Parathyroid adenoma (tissue), 2 donors: ENCODE measurements around the gene SNCA.

Experiments
- H2AFZ ChIP-seq: fragments of 300-600 bp; sonication (generic); one replicate; pipeline ENCODE4 v1.7.0; 2017; ENCODE audit warnings: antibody characterized with exemption, mild to moderate bottlenecking
- H3K27ac ChIP-seq: fragments of 300-600 bp; sonication (generic); one replicate; pipeline ENCODE4 v1.7.0; 2017
- H3K27me3 ChIP-seq: fragments of 300-600 bp; sonication (generic); one replicate; pipeline ENCODE4 v1.7.0; 2017; ENCODE audit warnings: low read length; ENCODE audit not compliant: control insufficient read depth, insufficient read depth
- H3K36me3 ChIP-seq: fragments of 300-600 bp; sonication (generic); one replicate; pipeline ENCODE4 v1.7.0; 2017; ENCODE audit warnings: low read length; ENCODE audit not compliant: control insufficient read depth, insufficient read depth
- H3K4me1 ChIP-seq: fragments of 300-600 bp; sonication (generic); one replicate; pipeline ENCODE4 v1.7.0; 2017; ENCODE audit warnings: control low read depth
- H3K4me2 ChIP-seq: fragments of 300-600 bp; sonication (generic); one replicate; pipeline ENCODE4 v1.7.0; 2017; ENCODE audit warnings: low read length
- H3K4me3 ChIP-seq: fragments of 300-600 bp; sonication (generic); one replicate; pipeline ENCODE4 v1.7.0; 2017; ENCODE audit warnings: low read depth, low read length
- H3K79me2 ChIP-seq: fragments of 300-600 bp; sonication (generic); one replicate; pipeline ENCODE4 v1.7.0; 2017; ENCODE audit warnings: control low read depth
- H3K9ac ChIP-seq: fragments of 300-600 bp; sonication (generic); one replicate; pipeline ENCODE4 v1.7.0; 2017; ENCODE audit warnings: mild to moderate bottlenecking
- H3K9me3 ChIP-seq: fragments of 300-600 bp; sonication (generic); one replicate; pipeline ENCODE4 v1.7.0; 2017; ENCODE audit warnings: low read length; ENCODE audit not compliant: control insufficient read depth
- CTCF ChIP-seq: fragments of 300-600 bp; sonication (generic); IDR thresholded peaks from one replicate; pipeline ENCODE4 v1.7.0; 2017; ENCODE audit warnings: antibody characterized with exemption, mild to moderate bottlenecking
- donor health status: primary hyperparathyroidism.

Gene SNCA

GRCh38 chr4:89800012-89800516, 36.9 kb downstream of the SNCA start:
- no peak overlapping the region for H3K4me2 ChIP-seq
- no peak overlapping the region for H3K4me3 ChIP-seq
- H3K9me3 ChIP-seq, result no peaks in the 10 kb centered on the region
- no peaks in the 10 kb centered on the region for H3K4me1 ChIP-seq
- TF ChIP-seq CTCF, result no peak
- no peak overlapping the region for H2AFZ ChIP-seq
- no peaks in the 10 kb centered on the region for H3K79me2 ChIP-seq
- H3K27me3 ChIP-seq, result no peaks in the 10 kb centered on the region
- no peak overlapping the region for H3K27ac ChIP-seq
- no peaks in the 10 kb centered on the region for H3K36me3 ChIP-seq
- H3K9ac ChIP-seq, result no peak overlapping the region

GRCh38 chr4:89799071-89799470, 37.9 kb downstream of the SNCA start:
- Histone ChIP-seq H3K4me1 (no peaks in the 10 kb centered on the region), H3K9me3 (no peaks in the 10 kb centered on the region), H3K9ac (no peak overlapping the region), H3K27me3 (no peaks in the 10 kb centered on the region), H2AFZ (no peak overlapping the region), H3K27ac (no peak overlapping the region), H3K79me2 (no peaks in the 10 kb centered on the region), H3K4me3 (no peak overlapping the region), H3K36me3 (no peaks in the 10 kb centered on the region), H3K4me2 (no peak overlapping the region)
- TF ChIP-seq CTCF, result no peak

GRCh38 chr4:89797117-89797516, 39.8 kb downstream of the SNCA start:
- no peak for TF ChIP-seq CTCF
- Histone ChIP-seq H3K27me3 (no peaks in the 10 kb centered on the region), H2AFZ (no peak overlapping the region), H3K4me3 (no peak overlapping the region), H3K9ac (no peak overlapping the region), H3K36me3 (no peaks in the 10 kb centered on the region), H3K4me1 (no peaks in the 10 kb centered on the region), H3K79me2 (no peaks in the 10 kb centered on the region), H3K27ac (no peak overlapping the region), H3K9me3 (no peaks in the 10 kb centered on the region), H3K4me2 (no peak overlapping the region)

GRCh38 chr4:89788206-89789072, 48.5 kb downstream of the SNCA start:
- Histone ChIP-seq H3K9me3 (no peaks in the 10 kb centered on the region), H3K27ac (no peak overlapping the region), H3K4me3 (no peak overlapping the region), H3K4me1 (no peaks in the 10 kb centered on the region), H3K4me2 (no peak overlapping the region), H3K79me2 (no peaks in the 10 kb centered on the region), H3K36me3 (no peaks in the 10 kb centered on the region), H3K9ac (no peak overlapping the region), H3K27me3 (no peaks in the 10 kb centered on the region), H2AFZ (no peak overlapping the region)
- TF ChIP-seq CTCF, result no peak
